Parathyroid adenoma (tissue), 2 donors: ENCODE results near the gene IL1RAPL1.

Experiments used
- H2AFZ ChIP-seq: fragments of 300-600 bp; sonication (generic); one replicate; pipeline ENCODE4 v1.7.0; 2017; ENCODE audit warnings: antibody characterized with exemption, mild to moderate bottlenecking
- H3K27ac ChIP-seq: fragments of 300-600 bp; sonication (generic); one replicate; pipeline ENCODE4 v1.7.0; 2017
- H3K27me3 ChIP-seq: fragments of 300-600 bp; sonication (generic); one replicate; pipeline ENCODE4 v1.7.0; 2017; ENCODE audit warnings: low read length; ENCODE audit not compliant: control insufficient read depth, insufficient read depth
- H3K36me3 ChIP-seq: fragments of 300-600 bp; sonication (generic); one replicate; pipeline ENCODE4 v1.7.0; 2017; ENCODE audit warnings: low read length; ENCODE audit not compliant: control insufficient read depth, insufficient read depth
- H3K4me1 ChIP-seq: fragments of 300-600 bp; sonication (generic); one replicate; pipeline ENCODE4 v1.7.0; 2017; ENCODE audit warnings: control low read depth
- H3K4me2 ChIP-seq: fragments of 300-600 bp; sonication (generic); one replicate; pipeline ENCODE4 v1.7.0; 2017; ENCODE audit warnings: low read length
- H3K4me3 ChIP-seq: fragments of 300-600 bp; sonication (generic); one replicate; pipeline ENCODE4 v1.7.0; 2017; ENCODE audit warnings: low read depth, low read length
- H3K79me2 ChIP-seq: fragments of 300-600 bp; sonication (generic); one replicate; pipeline ENCODE4 v1.7.0; 2017; ENCODE audit warnings: control low read depth
- H3K9ac ChIP-seq: fragments of 300-600 bp; sonication (generic); one replicate; pipeline ENCODE4 v1.7.0; 2017; ENCODE audit warnings: mild to moderate bottlenecking
- H3K9me3 ChIP-seq: fragments of 300-600 bp; sonication (generic); one replicate; pipeline ENCODE4 v1.7.0; 2017; ENCODE audit warnings: low read length; ENCODE audit not compliant: control insufficient read depth
- CTCF ChIP-seq: fragments of 300-600 bp; sonication (generic); IDR thresholded peaks from one replicate; pipeline ENCODE4 v1.7.0; 2017; ENCODE audit warnings: antibody characterized with exemption, mild to moderate bottlenecking
- donor health status: primary hyperparathyroidism.

IL1RAPL1 gene

GRCh38 chrX:29376584-29376983 is 789.3 kb downstream of the IL1RAPL1 start:
- Histone ChIP-seq H3K4me1 (no peaks in the 10 kb centered on the region), H2AFZ (no peak overlapping the region), H3K79me2 (no peaks in the 10 kb centered on the region), H3K27me3 (no peaks in the 10 kb centered on the region), H3K4me3 (no peak overlapping the region), H3K9me3 (no peaks in the 10 kb centered on the region), H3K27ac (no peak overlapping the region), H3K4me2 (no peak overlapping the region), H3K36me3 (no peaks in the 10 kb centered on the region), H3K9ac (no peak overlapping the region)
- TF ChIP-seq CTCF: no peak

DNA sequence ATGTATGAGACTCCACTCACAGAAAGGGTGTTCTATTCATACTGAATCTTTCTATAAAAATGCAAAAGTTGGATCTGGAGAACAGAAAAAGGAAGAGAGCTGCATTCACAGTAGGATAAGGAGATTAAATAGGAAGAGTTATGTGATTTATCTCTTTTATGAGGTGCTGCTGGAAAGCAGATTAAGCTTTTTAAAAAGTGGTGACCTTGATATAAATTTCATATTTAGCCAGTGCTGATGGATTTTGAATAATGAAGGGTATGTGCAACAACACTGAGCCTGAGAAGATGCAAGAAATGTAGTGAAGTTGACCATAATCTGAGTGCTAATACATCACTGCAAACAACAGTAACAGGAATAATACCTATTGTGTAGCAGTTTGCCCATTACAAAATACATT is 795.6 kb downstream of the IL1RAPL1 start:
- no peak overlapping the region for H3K4me3 ChIP-seq
- H3K4me1 ChIP-seq: no peaks in the 10 kb centered on the region
- no peaks in the 10 kb centered on the region for H3K36me3 ChIP-seq
- no peaks in the 10 kb centered on the region for H3K79me2 ChIP-seq
- H3K27ac ChIP-seq: no peak overlapping the region
- no peaks in the 10 kb centered on the region for H3K9me3 ChIP-seq
- H3K27me3 ChIP-seq: no peaks in the 10 kb centered on the region
- no peak overlapping the region for H2AFZ ChIP-seq
- no peak overlapping the region for H3K9ac ChIP-seq
- no peak for TF ChIP-seq CTCF
- no peak overlapping the region for H3K4me2 ChIP-seq

GRCh38 chrX:29388509-29388908 is 801.3 kb downstream of the IL1RAPL1 start:
- no peaks in the 10 kb centered on the region for H3K36me3 ChIP-seq
- H3K4me1 ChIP-seq: no peaks in the 10 kb centered on the region
- H3K4me2 ChIP-seq: no peak overlapping the region
- H3K9me3 ChIP-seq: no peaks in the 10 kb centered on the region
- H2AFZ ChIP-seq: no peak overlapping the region
- H3K79me2 ChIP-seq: no peaks in the 10 kb centered on the region
- TF ChIP-seq CTCF: no peak
- H3K9ac ChIP-seq: no peak overlapping the region
- H3K27me3 ChIP-seq: no peaks in the 10 kb centered on the region
- H3K27ac ChIP-seq: no peak overlapping the region
- no peak overlapping the region for H3K4me3 ChIP-seq

DNA sequence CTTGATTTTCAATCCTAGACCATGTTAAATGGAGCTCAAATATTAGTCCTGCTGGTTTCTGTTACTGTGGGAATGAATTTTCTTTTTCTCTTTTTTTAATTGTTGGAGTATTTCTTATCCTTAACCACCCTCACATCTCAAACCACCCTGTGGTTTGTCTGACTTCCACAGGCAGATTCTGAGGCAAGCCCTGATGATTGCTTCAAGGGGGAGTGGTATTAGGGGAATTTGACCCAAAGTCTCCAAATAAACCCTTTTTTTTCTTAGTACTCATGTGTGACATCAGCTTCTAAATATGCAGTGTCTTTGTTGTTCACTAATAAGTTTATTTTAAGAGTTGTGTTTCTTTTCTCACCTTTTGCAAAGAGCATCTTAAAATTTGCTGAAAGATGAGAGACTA is 810.3 kb downstream of the IL1RAPL1 start:
- H3K9ac ChIP-seq: no peak overlapping the region
- H3K27me3 ChIP-seq: no peaks in the 10 kb centered on the region

More for the DNA sequence above, 810.3 kb downstream of the IL1RAPL1 start:
- Histone ChIP-seq H3K4me3 (no peak overlapping the region), H3K27ac (no peak overlapping the region), H3K4me2 (no peak overlapping the region), H3K9me3 (no peaks in the 10 kb centered on the region), H3K79me2 (no peaks in the 10 kb centered on the region), H3K36me3 (no peaks in the 10 kb centered on the region), H3K4me1 (no peaks in the 10 kb centered on the region), H2AFZ (no peak overlapping the region)
- no peak for TF ChIP-seq CTCF
